Measurements from ENCODE around the gene ILDR2.

The ILDR2 gene

GRCh38 chr1:166952002-166952746 lies 23.2 kb downstream of the ILDR2 start:
- H3K9me3 ChIP-seq = no peaks in the 10 kb centered on the region
- H3K4me1 ChIP-seq = no peaks in the 10 kb centered on the region
- no peak for DNase-seq (ENCODE audit: low spot score in 2 of 2)
- H3K36me3 ChIP-seq (replicated peaks) = no peaks in the 10 kb centered on the region
- H3K27me3 ChIP-seq (ENCODE audit: low read depth) = peaks cover 46% of the 10 kb centered on the region
- in situ Hi-C loops (cut with MboI; ENCODE audit: low sequenced_read_pairs) = no loop called here
- H3K4me3 ChIP-seq = no peak overlapping the region

- no peak for DNase-seq (ENCODE audit: low spot score in 2 of 2)
- Histone ChIP-seq H3K9me3 (no peaks in the 10 kb centered on the region), H3K36me3 (replicated peaks) (no peaks in the 10 kb centered on the region), H3K27me3 (ENCODE audit: low read depth) (peaks cover 51% of the 10 kb centered on the region), H3K4me1 (no peaks in the 10 kb centered on the region), H3K4me3 (no peak overlapping the region)
- in situ Hi-C loops (cut with MboI; ENCODE audit: low sequenced_read_pairs) = no loop called here
Observed at GRCh38 chr1:166951050-166951449, 24.3 kb downstream of the ILDR2 start.

DNA sequence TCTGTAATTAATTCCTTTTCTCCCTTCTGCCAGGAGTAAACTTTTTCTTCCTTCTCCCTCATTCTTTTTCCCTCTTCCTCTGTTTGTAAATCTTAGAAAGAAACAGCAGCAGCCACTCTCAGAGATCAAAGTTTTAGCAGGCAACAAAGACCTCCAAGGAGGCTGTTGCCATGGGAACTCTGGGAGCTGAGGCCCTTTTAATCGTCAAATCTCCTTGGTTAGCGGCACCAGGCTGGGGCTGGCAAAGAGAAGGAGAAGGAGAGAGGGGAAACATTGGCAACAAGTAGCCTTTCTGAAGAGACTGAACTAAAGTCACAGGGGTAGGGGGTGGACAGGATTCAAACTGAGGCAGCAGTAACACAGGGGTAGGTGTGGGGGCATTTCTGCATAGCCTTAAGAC lies 25.2 kb downstream of the ILDR2 start:
- no peaks in the 10 kb centered on the region for H3K4me1 ChIP-seq
- in situ Hi-C loops (cut with MboI; ENCODE audit: low sequenced_read_pairs) = no loop called here
- no peak overlapping the region for H3K4me3 ChIP-seq
- no peak for DNase-seq (ENCODE audit: low spot score in 2 of 2)
- H3K27me3 ChIP-seq (ENCODE audit: low read depth) = peaks cover 49% of the 10 kb centered on the region
- no peaks in the 10 kb centered on the region for H3K9me3 ChIP-seq
- no peaks in the 10 kb centered on the region for H3K36me3 ChIP-seq (replicated peaks)

DNA sequence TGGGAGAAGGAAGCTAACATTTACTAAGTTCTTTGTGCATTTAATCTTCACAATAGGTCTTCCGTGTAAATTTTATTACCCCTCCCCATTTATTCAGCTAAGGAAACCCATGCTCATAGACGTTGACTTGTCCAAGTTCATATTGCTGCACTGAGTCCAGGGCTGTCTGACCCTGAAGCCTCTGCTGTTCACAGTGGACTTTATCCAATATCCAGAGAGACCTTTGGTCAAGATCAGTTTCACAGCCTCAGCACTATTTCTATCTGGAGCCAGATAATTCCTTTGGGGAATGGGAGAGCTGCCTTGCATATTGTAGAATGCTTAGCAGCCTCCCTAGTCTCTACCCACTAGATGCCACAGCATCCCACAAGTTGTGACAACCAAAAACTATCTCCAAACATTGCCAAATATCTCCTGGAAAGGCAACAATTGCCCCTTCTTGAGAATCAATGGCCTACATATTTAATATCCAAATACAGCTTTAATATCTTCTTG lies 26.4 kb downstream of the ILDR2 start:
- Histone ChIP-seq H3K36me3 (replicated peaks) (no peaks in the 10 kb centered on the region), H3K27me3 (ENCODE audit: low read depth) (peaks cover 48% of the 10 kb centered on the region), H3K4me3 (no peak overlapping the region), H3K9me3 (no peaks in the 10 kb centered on the region), H3K4me1 (no peaks in the 10 kb centered on the region)
- in situ Hi-C loops (cut with MboI; ENCODE audit: low sequenced_read_pairs) = no loop called here
- DNase-seq (ENCODE audit: low spot score in 2 of 2) = no peak

- Histone ChIP-seq H3K36me3 (replicated peaks) (no peaks in the 10 kb centered on the region), H3K4me3 (no peak overlapping the region), H3K9me3 (no peaks in the 10 kb centered on the region), H3K4me1 (no peaks in the 10 kb centered on the region), H3K27me3 (ENCODE audit: low read depth) (peaks cover 45% of the 10 kb centered on the region)
- in situ Hi-C loops (cut with MboI; ENCODE audit: low sequenced_read_pairs) = no loop called here
- DNase-seq (ENCODE audit: low spot score in 2 of 2) = peak; percentile 20 to 62
Observed at GRCh38 chr1:166947398-166948043, 27.8 kb downstream of the ILDR2 start.

DNA sequence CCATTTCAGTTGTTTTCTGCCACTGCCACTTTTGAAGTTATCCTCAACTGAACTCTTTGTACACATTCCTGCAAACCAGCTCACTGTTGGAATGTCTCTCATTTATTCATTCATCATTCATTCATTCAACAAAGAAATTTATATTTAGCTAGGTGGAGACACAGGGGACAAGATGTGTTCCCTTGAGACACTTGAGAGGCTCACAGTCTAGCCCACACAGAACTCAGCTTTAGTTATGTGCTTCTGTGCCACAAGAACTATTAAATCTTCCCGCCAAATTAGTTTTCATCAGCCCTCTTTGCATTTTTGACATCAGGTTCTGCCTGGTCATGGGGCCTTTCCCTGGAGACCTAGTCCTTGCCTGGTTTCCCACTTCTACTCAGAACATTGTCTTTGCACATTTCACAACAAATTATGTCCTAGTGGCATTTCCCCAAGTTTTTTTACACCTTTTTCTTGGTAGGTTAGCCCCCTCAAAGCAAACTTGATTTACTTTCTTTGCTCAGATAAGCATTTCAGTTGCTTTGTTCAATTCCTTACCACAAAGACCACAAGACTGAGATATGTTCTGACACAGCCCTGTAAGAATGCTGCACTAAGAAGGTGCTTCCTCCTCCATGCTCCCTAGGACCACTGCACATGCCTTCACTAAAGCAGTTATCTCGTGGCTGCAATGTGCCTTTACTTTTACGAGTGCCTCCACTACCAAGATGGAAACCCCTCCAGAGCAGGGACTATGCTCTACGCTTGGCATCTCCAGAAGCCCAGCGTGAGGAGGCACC lies 31.0 kb downstream of the ILDR2 start:
- in situ Hi-C loops (cut with MboI; ENCODE audit: low sequenced_read_pairs) = no loop called here
- Histone ChIP-seq H3K27me3 (ENCODE audit: low read depth) (peaks cover 32% of the 10 kb centered on the region), H3K9me3 (no peaks in the 10 kb centered on the region), H3K4me3 (no peak overlapping the region), H3K36me3 (replicated peaks) (no peaks in the 10 kb centered on the region), H3K4me1 (no peaks in the 10 kb centered on the region)
- DNase-seq (ENCODE audit: low spot score in 2 of 2) = no peak

GRCh38 chr1:166939741-166940375 lies 35.5 kb downstream of the ILDR2 start:
- in situ Hi-C loops (cut with MboI; ENCODE audit: low sequenced_read_pairs) = no loop called here
- no peaks in the 10 kb centered on the region for H3K36me3 ChIP-seq (replicated peaks)
- no peaks in the 10 kb centered on the region for H3K4me1 ChIP-seq
- H3K9me3 ChIP-seq = no peaks in the 10 kb centered on the region
- no peak for DNase-seq (ENCODE audit: low spot score in 2 of 2)
- H3K4me3 ChIP-seq = no peak overlapping the region
- H3K27me3 ChIP-seq (ENCODE audit: low read depth) = peaks cover 11% of the 10 kb centered on the region; the same call in 1 of the 2 replicates

- peaks cover 6% of the 10 kb centered on the region; the same call in 1 of the 2 replicates for H3K27me3 ChIP-seq (ENCODE audit: low read depth)
- no peaks in the 10 kb centered on the region for H3K4me1 ChIP-seq
- H3K36me3 ChIP-seq (replicated peaks) = no peaks in the 10 kb centered on the region
- no peaks in the 10 kb centered on the region for H3K9me3 ChIP-seq
- in situ Hi-C loops (cut with MboI; ENCODE audit: low sequenced_read_pairs) = no loop called here
- no peak for DNase-seq (ENCODE audit: low spot score in 2 of 2)
- no peak overlapping the region for H3K4me3 ChIP-seq
Observed at GRCh38 chr1:166937962-166938361, 37.4 kb downstream of the ILDR2 start.

DNA sequence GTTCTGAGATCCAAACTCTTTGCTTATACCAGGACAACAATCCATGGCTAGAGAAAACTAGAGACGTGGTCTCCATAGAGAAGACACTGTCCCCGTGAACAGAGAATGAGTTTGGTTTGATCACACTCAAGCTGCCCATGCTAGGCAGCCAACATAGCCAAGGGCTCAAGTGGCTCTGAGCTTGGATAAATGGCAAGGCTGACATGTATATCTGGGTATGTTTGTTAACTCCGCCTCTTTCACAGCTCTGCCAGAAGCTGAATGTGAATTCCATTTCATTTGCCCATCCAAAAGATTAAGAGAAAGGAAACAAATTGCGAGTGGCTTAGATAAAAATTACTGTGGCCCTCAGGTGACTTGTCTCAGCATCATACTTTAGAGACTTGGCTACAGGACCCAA lies 38.0 kb downstream of the ILDR2 start:
- in situ Hi-C loops (cut with MboI; ENCODE audit: low sequenced_read_pairs) = no loop called here
- Histone ChIP-seq H3K36me3 (replicated peaks) (no peaks in the 10 kb centered on the region), H3K9me3 (no peaks in the 10 kb centered on the region), H3K4me1 (no peaks in the 10 kb centered on the region), H3K27me3 (ENCODE audit: low read depth) (peaks cover 6% of the 10 kb centered on the region; the same call in 1 of the 2 replicates), H3K4me3 (no peak overlapping the region)
- no peak for DNase-seq (ENCODE audit: low spot score in 2 of 2)

GRCh38 chr1:166933633-166934032 lies 41.7 kb downstream of the ILDR2 start:
- no peak for DNase-seq (ENCODE audit: low spot score in 2 of 2)
- Histone ChIP-seq H3K36me3 (replicated peaks) (no peaks in the 10 kb centered on the region), H3K4me1 (no peaks in the 10 kb centered on the region), H3K4me3 (no peak overlapping the region), H3K9me3 (no peaks in the 10 kb centered on the region), H3K27me3 (ENCODE audit: low read depth) (peaks cover 11% of the 10 kb centered on the region; the same call in 1 of the 2 replicates)
- in situ Hi-C loops (cut with MboI; ENCODE audit: low sequenced_read_pairs) = no loop called here

- H3K4me1 ChIP-seq = no peaks in the 10 kb centered on the region
- peaks cover 8% of the 10 kb centered on the region; the same call in 1 of the 2 replicates for H3K27me3 ChIP-seq (ENCODE audit: low read depth)
- in situ Hi-C loops (cut with MboI; ENCODE audit: low sequenced_read_pairs) = no loop called here
- H3K9me3 ChIP-seq = no peaks in the 10 kb centered on the region
- H3K36me3 ChIP-seq (replicated peaks) = no peaks in the 10 kb centered on the region
- no peak overlapping the region for H3K4me3 ChIP-seq
- DNase-seq (ENCODE audit: low spot score in 2 of 2) = no peak
Observed at GRCh38 chr1:166933140-166933539, 42.2 kb downstream of the ILDR2 start.

DNA sequence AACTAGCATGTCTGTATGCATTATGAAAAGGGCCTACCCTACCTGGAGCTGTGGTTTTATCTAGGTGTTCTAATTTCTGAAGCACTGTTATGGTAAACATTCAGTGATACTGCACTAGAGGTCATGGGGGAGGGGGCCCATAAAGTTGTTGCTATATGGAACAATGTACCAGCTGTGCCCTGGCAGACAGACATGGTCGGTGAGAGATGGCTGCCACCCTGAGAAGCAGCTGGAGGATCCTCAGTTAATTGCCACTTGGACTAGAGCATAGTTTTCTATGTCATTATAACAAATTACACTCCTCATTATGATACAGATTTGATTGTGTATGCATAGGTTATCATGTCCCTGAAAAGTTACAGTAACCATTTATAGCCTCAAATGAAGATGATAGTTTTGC lies 45.4 kb downstream of the ILDR2 start:
- peaks cover 8% of the 10 kb centered on the region for H3K4me1 ChIP-seq
- H3K4me3 ChIP-seq = no peak overlapping the region
- in situ Hi-C loops (cut with MboI; ENCODE audit: low sequenced_read_pairs) = no loop called here
- no peak for DNase-seq (ENCODE audit: low spot score in 2 of 2)
- no peaks in the 10 kb centered on the region for H3K36me3 ChIP-seq (replicated peaks)
- H3K9me3 ChIP-seq = no peaks in the 10 kb centered on the region
- peaks cover 8% of the 10 kb centered on the region; the same call in 1 of the 2 replicates for H3K27me3 ChIP-seq (ENCODE audit: low read depth)

DNA sequence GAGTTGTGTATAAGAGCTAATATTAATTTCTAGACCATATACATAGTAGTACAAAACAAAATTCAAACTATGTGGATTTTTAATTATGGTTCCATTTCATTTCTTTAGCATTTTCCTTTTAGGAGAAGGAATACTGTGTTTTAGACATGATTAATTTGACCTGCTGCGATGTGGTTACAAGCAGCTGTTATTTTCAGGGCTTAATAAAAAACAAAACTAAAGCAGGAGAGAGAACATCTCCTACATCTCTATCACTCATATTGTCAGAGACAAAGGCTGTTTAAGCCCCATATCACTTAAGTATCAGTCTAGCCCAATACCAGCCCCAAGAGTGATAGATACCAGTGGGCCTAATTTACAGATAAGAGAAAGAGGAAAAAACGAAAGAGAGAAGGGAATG lies 47.6 kb downstream of the ILDR2 start:
- Histone ChIP-seq H3K9me3 (no peaks in the 10 kb centered on the region), H3K27me3 (ENCODE audit: low read depth) (peaks cover 8% of the 10 kb centered on the region; the same call in 1 of the 2 replicates), H3K4me3 (no peak overlapping the region), H3K4me1 (peaks cover 8% of the 10 kb centered on the region), H3K36me3 (replicated peaks) (no peaks in the 10 kb centered on the region)
- in situ Hi-C loops (cut with MboI; ENCODE audit: low sequenced_read_pairs) = no loop called here
- DNase-seq (ENCODE audit: low spot score in 2 of 2) = no peak

Measured in HAP-1 (cell line).